SH-SY5Y (cell line): ENCODE measurements around the gene MPRIP.

Experiments
- GATA2 ChIP-seq: IDR thresholded peaks from 2 replicates; pipeline ENCODE4 v1.6.1; 2011; ENCODE audit warnings: mild to moderate bottlenecking, low read depth, low read length
- GATA3 ChIP-seq: IDR thresholded peaks from 2 replicates; pipeline ENCODE4 v1.6.1; 2011; ENCODE audit warnings: low read depth, mild to moderate bottlenecking, low read length, moderate library complexity

DNA sequence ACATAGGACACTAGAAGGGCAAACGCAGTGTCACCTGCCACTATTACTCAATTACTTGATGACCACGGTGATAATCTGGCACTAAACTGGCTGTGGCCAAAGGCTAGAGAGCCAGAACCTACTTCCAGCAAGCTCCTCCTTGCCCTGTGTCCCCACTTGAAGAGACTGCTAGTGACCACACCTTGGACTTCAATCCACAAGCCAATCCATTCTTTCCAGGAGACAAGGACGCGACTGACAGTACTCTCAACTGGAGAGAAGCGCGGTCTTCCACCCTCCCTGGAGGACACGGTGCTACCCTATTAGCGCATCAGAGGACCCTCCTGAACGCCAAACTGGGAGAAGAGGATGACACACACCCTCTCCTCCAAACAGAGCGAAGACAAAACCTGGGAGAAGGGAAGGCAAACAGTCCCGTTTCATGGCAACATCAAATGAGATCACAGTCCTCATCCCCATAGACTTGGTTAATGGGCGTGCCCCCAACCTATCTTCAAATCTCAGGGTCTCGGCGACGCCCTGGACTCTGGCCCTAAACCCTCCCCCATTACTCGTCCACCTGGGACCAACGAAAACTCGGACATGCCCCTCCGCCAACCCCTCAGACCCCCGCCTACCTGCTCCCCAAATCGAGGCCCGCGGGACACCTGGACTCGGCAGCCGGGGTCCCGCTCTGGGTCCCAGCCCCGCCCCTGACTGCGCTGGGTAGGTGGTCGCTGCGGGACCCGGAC is 194.2 kb downstream of the MPRIP start:
- peak; percentile 74 for TF ChIP-seq GATA2
- no peak for TF ChIP-seq GATA3
